ENCODE measurements around the gene AACS. TPM values are rescaled to one million over a fixed set of nuclear protein-coding genes. Genes with fewer than 3 reads are reported as not detected.

AACS gene
- total RNA-seq, 1 donor from 2014 or later: 16.6 TPM

DNA sequence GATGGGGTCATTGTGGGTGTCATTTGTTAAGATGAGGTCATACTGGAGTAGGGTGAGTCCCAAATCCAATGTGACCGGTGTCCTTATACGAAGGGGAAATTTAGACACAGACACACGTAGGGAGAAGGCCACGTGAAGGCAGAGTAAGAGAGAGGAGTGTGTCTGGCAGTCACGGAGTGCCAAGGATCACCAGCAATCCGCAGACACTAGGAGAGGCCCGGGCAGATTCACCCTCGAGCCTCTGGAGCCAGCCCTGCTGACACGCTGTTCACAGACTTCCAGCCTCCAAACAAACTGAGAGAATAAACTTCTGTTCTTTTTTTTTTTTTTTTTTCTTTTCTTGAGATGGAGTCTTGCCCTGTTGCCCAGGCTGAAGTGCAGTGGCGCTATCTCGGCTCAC is 46.9 kb upstream of the AACS start:
- Mint-ChIP-seq H3K4me1 (no peaks in the 10 kb centered on the region), H3K27ac (no peak overlapping the region), H3K4me3 (no peak overlapping the region), H3K36me3 (peaks cover 20% of the 10 kb centered on the region), H3K9me3 (no peaks in the 10 kb centered on the region), H3K27me3 (ENCODE audit: insufficient read depth, low read depth) (peaks cover 2% of the 10 kb centered on the region)
- Histone ChIP-seq H3K4me1 (no peaks in the 10 kb centered on the region), H3K9ac (no peak overlapping the region), H3F3A (ENCODE audit: low read depth) (no peaks in the 10 kb centered on the region), H3K27me3 (no peaks in the 10 kb centered on the region), H2AFZ (replicated peaks) (no peak overlapping the region), H3K79me2 (ENCODE audit: low read depth) (no peaks in the 10 kb centered on the region), H3K9me3 (ENCODE audit: low read depth) (no peaks in the 10 kb centered on the region), H3K4me2 (no peak overlapping the region), H3K27ac (no peak overlapping the region), H4K20me1 (ENCODE audit: low read depth) (no peaks in the 10 kb centered on the region), H3K36me3 (no peaks in the 10 kb centered on the region), H3K4me3 (no peak overlapping the region)
- DNase-seq (ENCODE audit: low spot score): no peak
- no peak for TF ChIP-seq CTCF (IDR thresholded peaks at IDR 0.05)
- no peak for TF ChIP-seq EZH2 (IDR thresholded peaks at IDR 0.05)
- TF ChIP-seq EZH2phosphoT487 (IDR thresholded peaks at IDR 0.05): no peak

- TF ChIP-seq EZH2 (IDR thresholded peaks at IDR 0.05) (no peak), EZH2phosphoT487 (IDR thresholded peaks at IDR 0.05) (no peak), CTCF (IDR thresholded peaks at IDR 0.05) (no peak)
- Histone ChIP-seq H3K36me3 (no peaks in the 10 kb centered on the region), H2AFZ (replicated peaks) (no peak overlapping the region), H3K4me1 (no peaks in the 10 kb centered on the region), H4K20me1 (ENCODE audit: low read depth) (no peaks in the 10 kb centered on the region), H3K27ac (no peak overlapping the region), H3K4me2 (no peak overlapping the region), H3K9me3 (ENCODE audit: low read depth) (no peaks in the 10 kb centered on the region), H3K9ac (no peak overlapping the region), H3K27me3 (no peaks in the 10 kb centered on the region), H3K4me3 (no peak overlapping the region), H3K79me2 (ENCODE audit: low read depth) (no peaks in the 10 kb centered on the region), H3F3A (ENCODE audit: low read depth) (no peaks in the 10 kb centered on the region)
- Mint-ChIP-seq H3K27me3 (ENCODE audit: insufficient read depth, low read depth) (peaks cover 2% of the 10 kb centered on the region), H3K4me1 (no peaks in the 10 kb centered on the region), H3K36me3 (peaks cover 22% of the 10 kb centered on the region), H3K27ac (no peak overlapping the region), H3K4me3 (no peak overlapping the region), H3K9me3 (no peaks in the 10 kb centered on the region)
- no peak for DNase-seq (ENCODE audit: low spot score)
Measured at GRCh38 chr12:125021096-125021495, 44.1 kb upstream of the AACS start.

GRCh38 chr12:125021771-125022170 is 43.5 kb upstream of the AACS start:
- H3K27ac Mint-ChIP-seq: no peak overlapping the region
- no peaks in the 10 kb centered on the region for H3K4me1 ChIP-seq
- no peak overlapping the region for H3K9ac ChIP-seq
- TF ChIP-seq CTCF (IDR thresholded peaks at IDR 0.05) (no peak), EZH2 (IDR thresholded peaks at IDR 0.05) (no peak), EZH2phosphoT487 (IDR thresholded peaks at IDR 0.05) (no peak)
- H3F3A ChIP-seq (ENCODE audit: low read depth): no peaks in the 10 kb centered on the region
- no peak overlapping the region for H3K27ac ChIP-seq
- no peak overlapping the region for H2AFZ ChIP-seq (replicated peaks)
- no peaks in the 10 kb centered on the region for H3K36me3 ChIP-seq
- H3K4me3 Mint-ChIP-seq: no peak overlapping the region
- no peaks in the 10 kb centered on the region for H3K9me3 ChIP-seq (ENCODE audit: low read depth)
- no peak overlapping the region for H3K4me3 ChIP-seq
- no peaks in the 10 kb centered on the region for H3K27me3 ChIP-seq
- H3K9me3 Mint-ChIP-seq: no peaks in the 10 kb centered on the region
- H3K27me3 Mint-ChIP-seq (ENCODE audit: insufficient read depth, low read depth): peaks cover 2% of the 10 kb centered on the region
- H3K36me3 Mint-ChIP-seq: peaks cover 22% of the 10 kb centered on the region
- H3K4me1 Mint-ChIP-seq: no peaks in the 10 kb centered on the region
- no peaks in the 10 kb centered on the region for H3K79me2 ChIP-seq (ENCODE audit: low read depth)
- no peak for DNase-seq (ENCODE audit: low spot score)
- no peak overlapping the region for H3K4me2 ChIP-seq
- H4K20me1 ChIP-seq (ENCODE audit: low read depth): no peaks in the 10 kb centered on the region

Data from neural progenitor cell (in vitro differentiated cells).